ENCODE results near the gene WFDC5.

The WFDC5 gene

DNA sequence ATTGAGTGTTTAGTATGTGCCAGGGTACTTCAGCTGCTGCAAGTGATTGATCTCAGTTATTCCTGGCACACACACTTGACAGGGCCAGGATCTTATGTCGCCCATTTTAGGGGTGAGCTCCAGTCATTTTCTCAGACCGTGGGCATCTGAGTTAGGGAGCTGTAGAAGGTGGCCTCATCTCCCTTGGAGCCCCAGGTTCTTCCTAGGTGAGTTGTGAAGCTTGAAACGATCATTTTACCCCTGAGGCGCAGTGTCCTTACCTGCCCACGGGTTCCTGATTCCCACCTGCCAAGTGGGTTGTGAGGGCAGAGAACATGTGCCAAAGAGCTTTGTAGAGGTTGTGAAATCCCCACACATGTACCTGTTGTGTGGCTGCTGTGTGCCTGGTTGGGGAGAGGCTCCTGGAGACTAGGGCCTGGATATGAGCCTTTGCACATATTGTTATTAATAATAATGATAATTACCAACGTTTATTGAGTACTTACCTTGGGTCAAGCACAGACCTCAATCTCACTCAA, 13.6 kb downstream of the WFDC5 start:
- no peaks in the 10 kb centered on the region for H3K9me3 ChIP-seq (ENCODE audit: control insufficient read depth, insufficient read depth, low read length)
- H3F3A ChIP-seq (ENCODE audit: control insufficient read depth, insufficient read depth): no peaks in the 10 kb centered on the region
- no peaks in the 10 kb centered on the region for H3K36me3 ChIP-seq (ENCODE audit: control insufficient read depth, low read length)
- H3K27me3 ChIP-seq (ENCODE audit: control insufficient read depth, low read length): peaks cover 15% of the 10 kb centered on the region
- no peak overlapping the region for H3K4me3 ChIP-seq (ENCODE audit: low read length)
- H3K79me2 ChIP-seq (ENCODE audit: control insufficient read depth, low read length): no peaks in the 10 kb centered on the region
- H4K20me1 ChIP-seq (ENCODE audit: control insufficient read depth, insufficient read depth, low read depth, low read length): 0 out of 2 replicates have a peak, but pooled peaks cover 4% of the 10 kb centered on the region
- H3K4me1 ChIP-seq (ENCODE audit: control insufficient read depth, low read length): peaks cover 7% of the 10 kb centered on the region
- peak overlapping the region; percentile 41; the same call in 1 of the 2 replicates for H3K4me2 ChIP-seq (ENCODE audit: low read length)
- no peak overlapping the region for H3K27ac ChIP-seq (ENCODE audit: low read depth, low read length)
- H3K9me2 ChIP-seq (replicated peaks; ENCODE audit: control insufficient read depth, low read length): no peaks in the 10 kb centered on the region
- TF ChIP-seq, protein P1, sequence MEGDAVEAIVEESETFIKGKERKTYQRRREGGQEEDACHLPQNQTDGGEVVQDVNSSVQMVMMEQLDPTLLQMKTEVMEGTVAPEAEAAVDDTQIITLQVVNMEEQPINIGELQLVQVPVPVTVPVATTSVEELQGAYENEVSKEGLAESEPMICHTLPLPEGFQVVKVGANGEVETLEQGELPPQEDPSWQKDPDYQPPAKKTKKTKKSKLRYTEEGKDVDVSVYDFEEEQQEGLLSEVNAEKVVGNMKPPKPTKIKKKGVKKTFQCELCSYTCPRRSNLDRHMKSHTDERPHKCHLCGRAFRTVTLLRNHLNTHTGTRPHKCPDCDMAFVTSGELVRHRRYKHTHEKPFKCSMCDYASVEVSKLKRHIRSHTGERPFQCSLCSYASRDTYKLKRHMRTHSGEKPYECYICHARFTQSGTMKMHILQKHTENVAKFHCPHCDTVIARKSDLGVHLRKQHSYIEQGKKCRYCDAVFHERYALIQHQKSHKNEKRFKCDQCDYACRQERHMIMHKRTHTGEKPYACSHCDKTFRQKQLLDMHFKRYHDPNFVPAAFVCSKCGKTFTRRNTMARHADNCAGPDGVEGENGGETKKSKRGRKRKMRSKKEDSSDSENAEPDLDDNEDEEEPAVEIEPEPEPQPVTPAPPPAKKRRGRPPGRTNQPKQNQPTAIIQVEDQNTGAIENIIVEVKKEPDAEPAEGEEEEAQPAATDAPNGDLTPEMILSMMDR (IDR thresholded peaks at IDR 0.05; ENCODE audit: low read depth, low read length, poor library complexity, severe bottlenecking): no peak

DNA sequence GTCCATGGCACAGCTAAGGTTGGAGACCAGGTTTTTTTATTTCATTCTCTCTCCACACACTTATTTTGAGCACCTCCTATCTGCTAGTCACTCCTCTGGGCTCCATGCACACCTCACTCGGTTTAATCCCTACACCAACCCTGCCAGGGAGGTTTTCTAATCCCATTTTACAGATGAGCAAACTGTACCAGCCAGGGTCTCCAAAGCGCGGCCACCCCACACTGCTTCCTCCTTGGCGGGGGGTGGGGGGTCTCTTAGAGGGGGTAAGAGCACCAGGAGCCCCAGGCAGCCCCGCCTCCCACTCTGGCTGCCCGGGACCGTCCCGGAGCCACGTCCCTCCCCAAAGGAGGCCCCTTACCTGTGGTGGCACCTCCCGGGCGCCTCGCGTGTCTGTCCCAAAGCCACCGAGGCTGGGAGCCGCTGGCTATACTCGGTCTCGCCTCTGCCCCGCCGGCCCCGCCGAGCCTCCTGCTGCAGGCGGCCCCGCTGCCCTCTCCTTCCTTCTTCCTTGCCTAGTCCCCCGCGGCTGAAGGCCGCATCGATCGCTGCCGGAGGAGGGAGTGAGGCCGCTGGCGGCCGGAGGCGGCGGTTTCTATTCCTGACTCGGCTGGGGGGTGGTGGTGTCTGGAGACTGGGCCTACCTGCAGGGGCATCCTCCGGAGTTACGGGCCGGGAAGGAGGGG, 14.3 kb downstream of the WFDC5 start, which contains the start of gene KCNS1:
KCNS1 (minus strand) TSS at position 565 of the 683 bp plus-strand sequence. CDS start 1,891 bp downstream, outside the sequence.
- 0 out of 2 replicates have a peak, but pooled peaks cover 4% of the 10 kb centered on the region for H4K20me1 ChIP-seq (ENCODE audit: control insufficient read depth, insufficient read depth, low read depth, low read length)
- H3K27ac ChIP-seq (ENCODE audit: low read depth, low read length): no peak within 1 kb of the TSS
- H3K79me2 ChIP-seq (ENCODE audit: control insufficient read depth, low read length): no peaks in the 10 kb centered on the region
- no peaks in the 10 kb centered on the region for H3K9me3 ChIP-seq (ENCODE audit: control insufficient read depth, insufficient read depth, low read length)
- H3K4me2 ChIP-seq (ENCODE audit: low read length): peak within 1 kb of the TSS; percentile 41
- no peak for TF ChIP-seq EZH2phosphoT487 (IDR thresholded peaks at IDR 0.05; ENCODE audit: borderline replicate concordance, low read length)
- TF ChIP-seq, protein P1 (IDR thresholded peaks at IDR 0.05; ENCODE audit: low read depth, low read length, poor library complexity, severe bottlenecking): no peak
- no peaks in the 10 kb centered on the region for H3K36me3 ChIP-seq (ENCODE audit: control insufficient read depth, low read length)
- H3K27me3 ChIP-seq (ENCODE audit: control insufficient read depth, low read length): peaks cover 15% of the 10 kb centered on the region
- peaks cover 11% of the 10 kb centered on the region for H3K4me1 ChIP-seq (ENCODE audit: control insufficient read depth, low read length)
- H3K4me3 ChIP-seq (ENCODE audit: low read length): peak within 1 kb of the TSS; percentile 9; the same call in 1 of the 2 replicates
- H3F3A ChIP-seq (ENCODE audit: control insufficient read depth, insufficient read depth): no peaks in the 10 kb centered on the region
- no peaks in the 10 kb centered on the region for H3K9me2 ChIP-seq (replicated peaks; ENCODE audit: control insufficient read depth, low read length)

DNA sequence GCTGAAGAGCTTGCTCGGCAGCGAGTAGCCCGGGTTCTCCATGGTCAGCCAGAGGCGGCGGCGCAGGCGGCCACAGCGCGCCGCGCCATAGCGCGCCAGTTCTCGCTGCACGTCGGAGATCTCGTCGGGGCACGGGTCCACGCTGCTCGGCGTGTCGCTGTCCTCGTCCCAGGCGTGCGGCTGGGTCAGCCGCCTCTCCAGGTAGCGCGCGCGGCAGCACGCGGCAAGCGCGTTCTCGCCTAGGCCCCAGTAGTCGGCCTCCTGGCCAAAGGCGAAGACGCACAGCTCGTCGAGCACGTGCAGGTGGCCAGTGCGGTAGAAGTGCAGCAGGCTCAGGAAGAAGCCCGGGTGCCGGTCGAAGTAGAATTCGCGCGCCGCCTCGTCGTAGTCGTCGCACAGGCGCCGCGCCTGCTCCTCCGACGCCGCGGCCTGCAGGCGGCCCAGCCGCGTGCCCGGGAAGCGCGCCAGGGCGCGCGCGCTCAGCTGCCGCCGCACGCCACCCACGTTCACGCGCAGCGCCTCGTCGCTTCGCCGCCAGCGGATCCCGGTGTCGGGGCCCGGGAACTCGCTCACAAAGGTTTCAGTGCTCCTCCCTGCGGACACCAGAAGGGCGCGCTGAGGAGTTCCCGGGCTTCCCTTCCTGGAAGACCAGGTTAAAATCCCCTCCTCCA, 16.7 kb downstream of the WFDC5 start:
- Histone ChIP-seq H3K27me3 (ENCODE audit: control insufficient read depth, low read length) (peaks cover 15% of the 10 kb centered on the region), H3K79me2 (ENCODE audit: control insufficient read depth, low read length) (no peaks in the 10 kb centered on the region), H3K36me3 (ENCODE audit: control insufficient read depth, low read length) (no peaks in the 10 kb centered on the region), H3K4me2 (ENCODE audit: low read length) (no peak overlapping the region), H3K4me1 (ENCODE audit: control insufficient read depth, low read length) (peaks cover 17% of the 10 kb centered on the region), H3K9me3 (ENCODE audit: control insufficient read depth, insufficient read depth, low read length) (no peaks in the 10 kb centered on the region), H3F3A (ENCODE audit: control insufficient read depth, insufficient read depth) (no peaks in the 10 kb centered on the region), H3K9me2 (replicated peaks; ENCODE audit: control insufficient read depth, low read length) (no peaks in the 10 kb centered on the region), H3K4me3 (ENCODE audit: low read length) (no peak overlapping the region), H4K20me1 (ENCODE audit: control insufficient read depth, insufficient read depth, low read depth, low read length) (0 out of 2 replicates have a peak, but pooled peaks cover 4% of the 10 kb centered on the region), H3K27ac (ENCODE audit: low read depth, low read length) (no peak overlapping the region)
- TF ChIP-seq EZH2phosphoT487 (IDR thresholded peaks at IDR 0.05; ENCODE audit: borderline replicate concordance, low read length): no peak
- TF ChIP-seq, protein P1 (IDR thresholded peaks at IDR 0.05; ENCODE audit: low read depth, low read length, poor library complexity, severe bottlenecking): no peak

All from DOHH2 (cell line).